Mucosa of rectum (tissue), 2 donors: Measurements from ENCODE around the gene ELOVL1.
A peak's percentile ranks its signal among the peaks of the same experiment; 100 is the strongest.
"Not testable (repeated sequence)": the region's sequence is repeated elsewhere in the genome, so short reads cannot be mapped to it uniquely, and the experiment has no call there.

ENCODE experiments used
- H3K27ac ChIP-seq, 2 donors: one replicate each; pipeline ENCODE4 v1.7.0; 2013; ENCODE audit warnings: inconsistent platforms in 2 of 2, low read depth in 2 of 2, low read length in 2 of 2
- H3K27me3 ChIP-seq, 2 donors: one replicate each; pipeline ENCODE4 v1.7.0; 2013; ENCODE audit warnings: low read length in 2 of 2; ENCODE audit not compliant: control insufficient read depth in 2 of 2, insufficient read depth in 2 of 2
- H3K36me3 ChIP-seq, 2 donors: one replicate each; pipeline ENCODE4 v1.7.0; 2013; ENCODE audit warnings: low read length in 2 of 2; ENCODE audit not compliant: control insufficient read depth in 2 of 2, insufficient read depth in 2 of 2
- H3K4me1 ChIP-seq, 2 donors: one replicate each; pipeline ENCODE4 v1.7.0; 2013; ENCODE audit warnings: low read length in 2 of 2, mild to moderate bottlenecking in 1 of 2; ENCODE audit not compliant: control insufficient read depth in 2 of 2, insufficient read depth in 2 of 2
- H3K4me3 ChIP-seq, 2 donors: one replicate each; pipeline ENCODE4 v1.7.0; 2013; ENCODE audit warnings: low read length in 2 of 2
- H3K9ac ChIP-seq, 2 donors: one replicate each; pipeline ENCODE4 v1.7.0; 2013; ENCODE audit warnings: low read length in 2 of 2, low read depth in 1 of 2, mild to moderate bottlenecking in 1 of 2
- H3K9me3 ChIP-seq, 2 donors: one replicate each; pipeline ENCODE4 v1.7.0; 2013; ENCODE audit warnings: low read length in 2 of 2; ENCODE audit not compliant: control insufficient read depth in 2 of 2
- donor health status: healthy.
- donor health status: Normal muscosa, but diverticular disease.

The ELOVL1 gene

DNA sequence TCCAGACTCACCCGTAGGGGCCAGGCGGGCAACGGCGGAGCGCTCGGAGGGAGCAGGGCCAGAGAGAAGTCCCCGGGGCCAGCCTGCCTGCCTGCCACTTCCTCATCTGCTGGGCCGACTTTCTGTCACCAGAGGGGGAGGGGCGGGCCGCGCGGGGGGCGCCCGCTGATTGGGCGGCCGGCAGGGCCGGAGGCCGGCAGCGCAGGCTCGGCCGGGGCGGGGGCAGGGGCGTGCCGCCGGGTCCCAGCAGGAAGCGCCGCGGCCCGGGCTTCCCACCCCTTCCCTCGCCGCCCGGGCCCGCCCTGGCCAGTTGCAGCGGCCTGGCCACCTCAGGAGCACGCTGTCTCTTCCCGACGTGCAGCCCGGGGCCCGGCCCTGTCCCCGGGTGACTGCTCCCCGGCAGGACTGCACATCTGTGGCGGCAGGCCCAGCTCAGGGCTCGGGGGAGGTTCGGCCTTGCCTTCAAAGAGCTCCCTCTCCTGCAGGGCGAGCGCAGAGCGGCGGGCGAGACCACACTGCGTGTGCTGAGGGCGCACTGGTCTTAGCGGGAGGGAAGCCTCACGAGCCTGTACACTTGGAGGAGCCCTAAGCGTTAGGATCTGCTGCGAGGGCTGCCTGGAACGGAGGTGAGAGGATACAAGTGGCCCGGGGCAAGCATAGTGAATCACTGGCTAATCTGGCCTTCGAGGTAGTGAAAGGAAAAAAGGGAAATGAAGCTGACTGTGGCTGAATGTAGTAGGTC is at the start of gene ELOVL1:
ELOVL1 (minus strand) TSS at position 108 of the 742 bp plus-strand sequence. CDS start 2,402 bp downstream, outside the sequence.
- peak within 1 kb of the TSS; percentile 98 for H3K27ac ChIP-seq
- peaks cover 26 to 31% of the 10 kb centered on the region in 2 donors for H3K36me3 ChIP-seq
- H3K9ac ChIP-seq: peak within 1 kb of the TSS; percentile 90 to 96
- no peaks in the 10 kb centered on the region for H3K27me3 ChIP-seq
- H3K9me3 ChIP-seq: no peaks in the 10 kb centered on the region
- peaks cover 30 to 46% of the 10 kb centered on the region in 2 donors for H3K4me1 ChIP-seq
- H3K4me3 ChIP-seq: peak within 1 kb of the TSS; percentile 80 to 86

DNA sequence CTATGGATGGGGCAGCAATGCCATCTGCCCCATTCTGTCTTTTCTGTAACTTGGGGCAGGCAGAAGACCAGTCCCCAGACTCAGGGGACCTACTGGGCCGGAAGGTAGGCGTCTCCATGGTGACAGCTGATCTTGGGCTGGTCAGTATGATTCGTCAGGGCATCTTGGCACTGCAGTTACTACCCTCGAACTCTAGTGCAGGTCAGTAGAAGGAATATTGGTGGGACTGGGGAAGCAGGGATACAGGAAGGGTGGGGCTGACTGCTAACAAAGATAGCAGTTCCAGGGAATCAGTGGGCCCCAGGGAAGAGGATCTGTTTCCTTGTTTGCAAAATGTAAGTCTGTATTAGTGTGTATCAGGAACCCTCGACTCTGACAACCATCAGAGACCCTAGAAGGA is 48.1 kb upstream of the ELOVL1 start:
- Histone ChIP-seq H3K27me3 (no peaks in the 10 kb centered on the region), H3K9me3 (no peaks in the 10 kb centered on the region), H3K27ac (no peak overlapping the region), H3K4me1 (no peaks in the 10 kb centered on the region), H3K36me3 (peaks cover 49 to 64% of the 10 kb centered on the region in 2 donors), H3K4me3 (no peak overlapping the region), H3K9ac (no peak overlapping the region)

DNA sequence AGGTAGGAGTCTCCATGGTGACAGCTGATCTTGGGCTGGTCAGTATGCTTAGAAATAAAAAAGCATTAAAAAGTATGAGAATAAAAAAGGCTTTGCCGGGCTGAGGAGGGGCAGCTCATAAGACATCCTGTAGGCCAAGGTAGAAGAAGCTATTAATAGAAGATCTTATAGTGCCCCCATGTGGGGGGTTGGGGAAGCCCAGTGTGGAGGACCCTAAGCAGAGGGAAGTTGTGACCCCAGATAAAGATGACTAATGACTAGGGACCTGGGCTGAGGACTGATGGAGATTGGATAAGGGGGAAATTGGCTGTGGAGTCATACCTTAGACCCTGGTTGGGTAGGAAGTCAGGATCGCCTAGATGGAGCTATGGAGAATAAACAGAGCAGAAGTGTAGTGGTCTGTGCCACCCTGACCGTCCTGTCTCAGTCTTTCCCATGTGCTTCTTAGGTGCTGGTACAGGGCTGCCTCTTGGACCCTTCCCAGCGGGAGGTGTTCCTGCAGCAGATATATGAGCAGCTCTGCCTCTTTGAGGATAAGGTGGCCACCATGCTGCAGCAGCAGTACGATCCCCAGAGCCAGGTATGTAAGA is 46.9 kb upstream of the ELOVL1 start:
- no peak overlapping the region for H3K9ac ChIP-seq
- peaks cover 38 to 53% of the 10 kb centered on the region in 2 donors for H3K36me3 ChIP-seq
- H3K4me3 ChIP-seq: no peak overlapping the region
- no peak overlapping the region for H3K27ac ChIP-seq
- no peaks in the 10 kb centered on the region for H3K4me1 ChIP-seq
- no peaks in the 10 kb centered on the region for H3K27me3 ChIP-seq
- H3K9me3 ChIP-seq: no peaks in the 10 kb centered on the region

DNA sequence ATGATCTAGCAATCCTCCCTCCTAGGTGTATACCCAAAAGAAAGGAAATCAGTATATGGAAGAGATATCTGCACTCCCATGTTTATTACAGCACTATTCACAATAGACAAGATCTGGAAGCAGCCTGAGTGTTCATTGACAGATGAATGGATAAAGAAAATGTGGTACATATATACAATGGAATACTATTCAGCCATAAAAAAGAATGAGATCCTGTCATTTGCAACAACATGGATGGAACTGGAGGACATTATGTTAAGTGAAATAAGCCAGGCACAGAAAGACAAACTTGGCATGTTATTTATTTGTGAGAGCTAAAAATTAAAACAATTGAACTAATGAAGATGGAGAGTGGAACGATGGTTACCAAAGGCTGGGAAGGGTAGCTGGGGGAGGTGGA is 45.6 kb upstream of the ELOVL1 start:
- H3K9me3 ChIP-seq, H3K27me3 ChIP-seq, H3K9ac ChIP-seq, H3K27ac ChIP-seq, H3K4me3 ChIP-seq, H3K4me1 ChIP-seq: not testable (repeated sequence)
- H3K36me3 ChIP-seq: peaks cover 29 to 48% of the 10 kb centered on the region in 2 donors

DNA sequence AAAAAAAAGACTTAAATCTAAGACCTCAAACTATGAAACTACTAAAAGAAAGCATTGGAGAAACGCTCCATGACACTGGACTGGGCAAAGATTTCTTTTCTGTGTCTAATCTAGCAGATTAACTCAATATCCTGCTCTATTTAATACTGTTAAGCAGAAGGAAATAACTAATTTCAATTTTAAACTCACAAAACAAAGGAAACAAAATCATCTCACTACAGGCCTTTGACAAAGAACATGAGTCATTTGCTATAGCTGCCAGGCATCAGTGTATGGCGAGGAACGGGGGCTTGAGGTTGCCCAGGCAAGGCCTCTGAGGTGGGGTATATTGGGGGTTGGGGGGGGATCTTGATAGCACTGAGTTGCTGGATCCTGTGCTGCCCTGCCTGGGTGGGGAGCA is 42.8 kb upstream of the ELOVL1 start:
- Histone ChIP-seq H3K4me1 (peaks cover 1 to 3% of the 10 kb centered on the region in 2 donors), H3K4me3 (no peak overlapping the region), H3K9ac (no peak overlapping the region), H3K27ac (no peak overlapping the region), H3K27me3 (no peaks in the 10 kb centered on the region), H3K36me3 (peaks cover 14 to 34% of the 10 kb centered on the region in 2 donors), H3K9me3 (no peaks in the 10 kb centered on the region)

DNA sequence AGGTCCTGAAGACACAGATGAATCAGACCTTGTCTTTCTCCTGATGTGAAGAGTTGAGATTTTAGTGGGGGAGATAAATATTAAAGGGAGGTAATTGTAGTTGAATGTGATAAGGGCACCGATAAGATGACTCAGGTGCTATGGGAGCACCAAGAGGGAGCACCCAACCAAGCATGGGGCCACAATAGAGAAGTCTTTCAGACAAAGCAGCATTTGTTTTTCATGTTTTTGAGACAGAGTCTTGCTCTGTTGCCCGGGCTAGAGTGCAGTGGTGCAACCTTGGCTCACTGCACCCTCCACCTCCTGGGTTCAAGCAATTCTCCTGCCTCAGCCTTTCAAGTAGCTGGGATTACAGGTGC is 38.0 kb upstream of the ELOVL1 start:
- peak overlapping the region in 1 of 2 donors; percentile 58 for H3K27ac ChIP-seq
- H3K9ac ChIP-seq: no peak overlapping the region
- peaks cover 5 to 8% of the 10 kb centered on the region in 2 donors for H3K4me1 ChIP-seq
- no peak overlapping the region for H3K4me3 ChIP-seq
- H3K27me3 ChIP-seq: no peaks in the 10 kb centered on the region
- H3K36me3 ChIP-seq: peaks cover 32 to 43% of the 10 kb centered on the region in 2 donors
- H3K9me3 ChIP-seq: no peaks in the 10 kb centered on the region

DNA sequence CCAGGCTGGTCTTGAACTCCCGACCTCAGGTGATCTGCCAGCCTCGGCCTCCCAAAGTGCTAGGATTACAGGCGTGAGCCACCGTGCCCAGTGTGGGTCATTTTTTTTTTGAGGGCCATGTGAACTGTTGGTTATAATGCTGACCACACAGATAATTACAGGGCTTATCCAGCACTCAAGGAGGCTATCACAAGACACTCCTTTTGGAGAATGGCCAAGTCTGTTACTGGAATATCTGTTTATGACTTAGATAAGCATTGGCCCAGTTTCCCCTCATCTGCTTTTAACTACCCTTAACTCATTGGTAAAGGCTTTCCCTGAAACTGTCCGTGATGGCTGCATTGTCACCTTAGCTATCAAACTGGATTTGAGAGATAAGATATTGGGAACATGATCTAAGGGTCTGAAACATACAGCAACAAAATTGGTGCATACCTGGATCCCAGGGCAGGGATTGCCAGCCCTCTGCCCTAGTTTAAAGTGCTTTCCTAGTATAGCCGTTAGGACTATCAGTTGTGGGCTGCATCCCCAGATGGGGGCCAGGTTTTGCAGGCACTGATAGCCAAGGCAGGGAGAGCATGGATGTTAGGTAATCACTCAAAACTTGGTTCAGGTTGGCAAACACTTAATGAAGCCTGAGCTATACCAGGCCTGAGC is 37.5 kb upstream of the ELOVL1 start:
- H3K4me3 ChIP-seq: no peak overlapping the region
- no peaks in the 10 kb centered on the region for H3K27me3 ChIP-seq
- H3K4me1 ChIP-seq: peaks cover 5 to 8% of the 10 kb centered on the region in 2 donors
- H3K9me3 ChIP-seq: no peaks in the 10 kb centered on the region
- peaks cover 32 to 43% of the 10 kb centered on the region in 2 donors for H3K36me3 ChIP-seq
- H3K9ac ChIP-seq: no peak overlapping the region
- H3K27ac ChIP-seq: peak overlapping the region in 1 of 2 donors; percentile 58

DNA sequence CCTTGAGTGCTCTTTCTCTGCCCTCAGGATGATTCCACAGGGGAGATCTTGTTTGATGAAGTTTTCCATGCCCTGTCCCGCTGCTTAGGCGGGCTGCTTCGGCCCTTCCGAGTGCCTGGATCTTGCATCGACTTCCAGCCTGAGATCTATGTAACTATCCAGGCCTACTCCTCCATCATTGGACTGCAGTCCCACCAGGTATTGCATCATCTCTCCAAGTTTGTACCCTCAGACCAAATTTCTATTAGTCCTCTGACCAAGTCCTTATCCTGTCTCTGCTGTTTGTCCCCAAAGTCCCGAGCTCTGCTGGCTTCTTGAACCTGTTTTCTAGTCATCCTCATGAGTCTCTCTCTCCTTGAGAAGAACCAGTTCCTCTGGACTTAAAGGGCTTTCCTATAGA is 36.5 kb upstream of the ELOVL1 start:
- H3K4me3 ChIP-seq: no peak overlapping the region
- H3K4me1 ChIP-seq: peaks cover 5 to 8% of the 10 kb centered on the region in 2 donors
- H3K27ac ChIP-seq: no peak overlapping the region
- H3K9me3 ChIP-seq: no peaks in the 10 kb centered on the region
- no peak overlapping the region for H3K9ac ChIP-seq
- H3K27me3 ChIP-seq: no peaks in the 10 kb centered on the region
- peaks cover 32 to 43% of the 10 kb centered on the region in 2 donors for H3K36me3 ChIP-seq

DNA sequence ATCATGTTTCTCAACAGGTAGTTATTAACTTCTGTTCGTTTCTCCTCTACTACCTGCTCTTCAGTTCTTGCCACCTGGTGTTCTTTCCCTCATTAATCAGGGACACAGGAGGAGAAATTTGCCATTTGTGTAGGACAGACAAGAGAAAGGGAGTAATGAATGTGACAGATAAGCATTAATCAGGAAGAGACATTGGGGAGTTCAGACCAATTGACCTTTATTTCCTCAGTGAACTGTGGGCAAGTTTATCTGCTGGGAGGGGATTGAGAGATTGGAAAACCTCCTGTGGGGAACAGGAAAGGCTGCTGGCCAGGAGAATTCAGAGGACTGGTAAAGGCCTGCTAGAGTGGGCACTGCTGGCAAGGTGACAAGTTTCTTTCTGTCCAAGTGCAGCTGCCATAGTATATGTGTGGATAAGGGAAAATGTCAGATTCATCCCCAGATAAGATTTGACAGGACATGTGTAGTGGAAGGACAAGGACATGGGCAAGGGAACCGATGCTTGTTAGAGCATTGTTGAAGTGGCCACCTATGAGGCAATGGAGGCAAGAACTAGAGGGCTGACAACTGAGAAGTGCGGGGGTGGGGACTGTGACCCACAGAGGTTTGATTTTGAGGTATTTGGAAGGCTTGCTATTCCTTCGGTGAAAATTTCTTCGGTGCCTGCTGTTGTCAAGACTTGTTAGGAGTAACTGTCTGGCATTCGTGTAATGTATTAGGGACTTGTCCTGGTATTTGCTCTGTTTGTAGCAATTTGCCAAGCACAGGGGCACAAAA is 34.5 kb upstream of the ELOVL1 start:
- no peaks in the 10 kb centered on the region for H3K27me3 ChIP-seq
- no peak overlapping the region for H3K27ac ChIP-seq
- peaks cover 24 to 29% of the 10 kb centered on the region in 2 donors for H3K36me3 ChIP-seq
- H3K9me3 ChIP-seq: no peaks in the 10 kb centered on the region
- H3K9ac ChIP-seq: no peak overlapping the region
- H3K4me3 ChIP-seq: no peak overlapping the region
- peaks cover 5 to 8% of the 10 kb centered on the region in 2 donors for H3K4me1 ChIP-seq
